NCI-H128 (cell line): Measurements from ENCODE around the gene CHRNA4.
"Not testable (repeated sequence)": the region's sequence is repeated elsewhere in the genome, so short reads cannot be mapped to it uniquely, and the experiment has no call there.

ENCODE experiments used
- DNase-seq: peaks from one replicate; lab custom pipeline; 2025; ENCODE audit not compliant: unreplicated experiment; lab: John Stamatoyannopoulos, UW

The CHRNA4 gene

DNA sequence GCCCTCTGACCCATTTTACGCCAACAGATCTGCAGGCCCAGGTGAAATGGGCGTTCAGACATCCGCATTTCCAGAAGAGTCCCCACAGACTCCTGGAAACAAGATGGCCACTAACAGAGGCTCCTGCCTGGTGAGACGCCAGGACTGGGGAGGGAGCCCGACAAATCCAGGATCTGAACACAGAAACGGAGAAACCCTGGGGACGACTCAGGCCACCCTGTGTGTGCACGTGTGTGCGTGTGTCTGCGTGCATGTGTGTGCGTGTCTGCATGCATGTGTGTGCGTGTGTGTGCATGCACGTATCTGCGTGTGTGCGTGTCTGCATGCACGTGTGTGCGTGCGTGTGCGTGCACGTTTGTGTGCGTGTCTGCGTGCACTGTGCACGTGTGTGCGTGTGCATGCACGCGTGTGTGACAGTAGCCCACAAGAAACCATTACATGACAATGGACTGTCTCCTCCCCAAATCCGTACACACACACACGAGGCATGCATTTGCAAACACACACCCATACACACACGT lies 24.9 kb downstream of the CHRNA4 start:
- DNase-seq: no peak

DNA sequence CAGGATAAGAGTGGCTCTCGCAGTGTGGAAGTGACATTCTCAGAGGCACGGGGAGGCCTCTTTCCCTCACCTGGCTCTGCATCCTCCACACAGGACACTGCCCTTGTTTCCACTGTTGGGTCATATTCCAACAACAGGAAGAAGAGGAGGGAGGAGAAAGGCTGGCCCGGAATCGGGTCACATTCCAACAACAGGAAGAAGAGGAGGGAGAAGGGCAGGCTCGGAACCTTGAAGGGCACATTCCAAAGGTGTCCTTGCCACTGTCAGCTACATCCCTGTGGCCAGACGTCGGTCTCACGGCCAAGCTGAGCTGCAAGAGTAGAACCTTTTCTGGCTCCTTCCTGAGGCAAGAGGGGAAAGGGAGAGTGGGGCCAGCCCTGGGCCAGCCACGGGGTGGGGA lies 25.4 kb downstream of the CHRNA4 start:
- DNase-seq: no peak

GRCh38 chr20:63335060-63335459 lies 26.1 kb downstream of the CHRNA4 start:
- not testable (repeated sequence) for DNase-seq

GRCh38 chr20:63334356-63334755 lies 26.8 kb downstream of the CHRNA4 start:
- DNase-seq: no peak

DNA sequence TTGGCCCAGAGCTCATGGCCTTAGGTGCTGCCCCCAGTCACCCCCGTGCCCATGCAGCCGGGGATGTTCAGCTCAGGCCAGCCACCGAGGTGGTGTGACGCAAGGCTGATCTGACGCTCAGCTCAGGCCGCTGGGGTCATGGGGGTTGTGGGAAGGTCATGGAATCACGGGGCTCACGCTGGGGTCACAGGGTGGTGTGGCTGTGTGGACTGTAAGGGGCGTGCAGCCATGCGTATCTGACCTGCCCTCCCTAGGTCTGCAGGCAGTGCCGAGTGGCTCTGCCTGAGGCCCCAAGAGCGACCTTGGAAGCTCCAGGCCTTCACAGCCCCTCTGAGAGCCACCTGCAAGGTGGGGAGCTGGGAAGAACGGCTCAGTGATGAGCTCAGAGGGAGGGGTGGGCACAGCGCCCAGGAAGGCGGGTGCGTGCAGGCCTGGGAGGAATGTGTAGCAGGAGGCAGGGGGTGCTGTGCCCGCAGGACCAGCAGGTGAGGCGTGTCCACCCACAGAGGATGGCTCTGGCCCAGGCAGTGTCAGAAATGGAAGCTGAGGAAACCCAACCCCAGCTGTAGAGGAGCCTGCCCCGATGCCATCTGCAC lies 27.8 kb downstream of the CHRNA4 start:
- no peak for DNase-seq

- no peak for DNase-seq
Observed at GRCh38 chr20:63332488-63333240, 28.5 kb downstream of the CHRNA4 start.

- no peak for DNase-seq
Observed at GRCh38 chr20:63331741-63332400, 29.3 kb downstream of the CHRNA4 start.

DNA sequence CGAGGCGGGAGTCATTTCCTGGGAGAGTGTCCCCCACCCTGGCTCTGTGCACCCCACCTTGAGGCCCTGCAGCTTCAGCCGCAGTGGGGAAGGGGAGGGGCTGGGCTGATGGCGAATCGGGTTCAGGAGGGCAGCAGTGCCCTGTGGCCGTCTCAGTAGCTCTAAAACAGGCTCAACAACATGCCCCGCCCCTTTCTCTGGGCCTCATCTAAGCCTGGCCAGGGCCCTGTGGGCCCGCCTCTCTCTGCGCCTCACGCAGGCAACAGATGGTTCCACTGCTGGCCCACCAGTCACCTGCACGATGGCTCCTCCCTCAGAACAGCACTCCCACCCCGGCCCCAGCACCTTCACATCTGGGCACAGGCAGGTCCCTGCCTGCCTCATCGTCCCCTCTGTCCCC lies 30.2 kb downstream of the CHRNA4 start:
- no peak for DNase-seq

DNA sequence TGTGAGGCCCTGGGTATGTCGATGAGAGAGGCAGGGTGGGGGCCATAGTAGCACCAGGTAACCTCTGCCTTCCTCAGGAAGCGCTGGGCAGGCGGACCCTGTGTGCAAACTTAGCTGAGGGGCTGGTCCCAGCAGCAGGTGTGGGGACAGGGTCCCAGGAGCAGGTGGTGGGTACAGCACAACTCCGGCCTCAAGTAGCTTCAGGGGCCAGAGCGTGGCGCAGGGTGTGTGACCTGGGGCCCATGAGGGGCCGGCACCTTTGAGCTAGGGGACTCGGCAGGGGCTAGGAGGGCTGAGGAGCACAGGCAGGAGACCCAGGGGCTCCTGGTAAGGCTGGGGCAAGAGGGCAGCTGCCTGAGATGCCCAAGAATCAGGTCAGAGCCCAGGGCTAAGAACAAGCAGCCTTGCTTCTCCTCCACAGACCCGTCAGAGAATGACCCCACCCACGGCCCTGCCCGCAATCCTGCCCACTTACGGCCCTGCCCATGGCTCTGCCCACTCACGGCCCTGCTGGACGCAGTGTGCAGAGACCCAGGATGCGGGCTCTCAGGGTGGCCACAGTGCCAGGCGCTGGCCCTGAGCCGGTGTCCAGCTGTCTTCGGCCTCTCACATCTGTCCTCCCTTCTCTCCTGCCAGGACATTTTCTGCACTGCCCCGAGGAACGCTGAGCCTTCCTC lies 30.9 kb downstream of the CHRNA4 start:
- DNase-seq: no peak

DNA sequence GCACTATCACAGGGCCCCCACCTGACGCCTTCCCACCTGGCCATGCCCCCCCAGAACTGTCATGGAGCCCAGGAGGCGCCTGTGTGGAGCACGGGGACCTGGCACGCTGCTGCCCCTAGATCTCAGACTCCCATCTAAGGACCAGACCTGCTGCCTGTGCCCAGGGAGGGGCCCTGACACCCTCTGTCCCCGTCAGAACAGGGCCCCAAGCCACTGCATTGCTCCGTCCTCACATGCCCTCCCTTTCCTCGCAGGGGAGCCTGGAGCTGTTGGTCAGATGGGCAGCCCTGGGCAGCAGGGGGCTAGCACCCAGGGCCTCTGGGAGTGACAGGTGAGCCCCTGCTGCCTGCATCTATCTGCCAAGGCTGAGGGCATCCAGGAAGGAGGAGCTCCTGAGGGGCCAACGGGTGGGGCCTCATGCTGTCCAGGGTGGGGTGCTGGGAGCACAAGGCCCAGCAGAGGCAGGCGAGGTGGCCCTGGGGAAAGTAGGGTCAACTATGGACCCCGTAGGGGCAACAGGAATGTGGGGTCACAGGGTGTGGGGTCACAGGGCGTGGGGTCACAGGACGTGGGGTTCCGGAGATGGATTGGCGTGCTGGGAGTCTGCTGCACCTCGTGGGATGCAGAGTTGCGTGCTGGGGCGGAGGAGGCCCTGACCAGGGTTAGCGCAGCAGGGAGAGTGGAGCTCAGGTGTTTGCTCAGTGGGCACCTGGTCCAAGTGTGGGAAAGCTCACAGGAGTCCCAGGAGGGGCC lies 31.6 kb downstream of the CHRNA4 start:
- DNase-seq: no peak

GRCh38 chr20:63328718-63329275 lies 32.4 kb downstream of the CHRNA4 start:
- no peak for DNase-seq

DNA sequence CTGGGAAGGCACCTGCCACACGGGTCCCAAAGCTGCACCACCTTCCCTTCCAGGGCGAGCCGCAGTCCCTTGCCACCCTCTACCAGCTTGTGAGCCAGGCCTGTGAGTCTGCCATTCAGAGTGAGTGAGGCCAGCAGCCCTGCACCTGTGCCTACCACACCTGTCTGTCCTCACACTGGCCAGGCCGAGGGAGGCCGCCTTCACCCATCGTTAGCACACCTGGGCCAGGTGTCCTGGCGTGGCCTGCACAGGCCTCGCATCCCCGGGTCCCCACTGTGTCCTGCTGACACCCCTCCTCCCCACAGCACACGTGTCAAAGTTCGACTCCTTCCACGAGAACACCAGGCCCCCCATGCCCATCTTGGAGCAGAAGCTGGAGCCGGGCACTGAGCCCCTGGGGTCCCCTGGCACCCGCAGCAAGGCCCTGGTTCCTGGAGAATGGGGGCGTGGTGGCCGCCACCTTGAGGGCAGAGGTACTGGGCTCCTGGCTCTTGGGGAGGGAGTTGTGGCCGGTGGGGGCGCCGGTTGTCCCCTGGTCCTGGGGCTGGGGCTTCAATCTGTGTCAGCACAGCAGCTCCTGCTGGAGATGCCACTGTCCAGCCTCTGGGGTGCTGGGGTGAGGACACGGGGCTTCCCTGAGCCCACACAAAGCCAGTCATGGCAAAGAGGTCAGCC lies 33.0 kb downstream of the CHRNA4 start:
- no peak for DNase-seq

- DNase-seq: no peak
Observed at GRCh38 chr20:63327231-63327745, 33.9 kb downstream of the CHRNA4 start.

DNA sequence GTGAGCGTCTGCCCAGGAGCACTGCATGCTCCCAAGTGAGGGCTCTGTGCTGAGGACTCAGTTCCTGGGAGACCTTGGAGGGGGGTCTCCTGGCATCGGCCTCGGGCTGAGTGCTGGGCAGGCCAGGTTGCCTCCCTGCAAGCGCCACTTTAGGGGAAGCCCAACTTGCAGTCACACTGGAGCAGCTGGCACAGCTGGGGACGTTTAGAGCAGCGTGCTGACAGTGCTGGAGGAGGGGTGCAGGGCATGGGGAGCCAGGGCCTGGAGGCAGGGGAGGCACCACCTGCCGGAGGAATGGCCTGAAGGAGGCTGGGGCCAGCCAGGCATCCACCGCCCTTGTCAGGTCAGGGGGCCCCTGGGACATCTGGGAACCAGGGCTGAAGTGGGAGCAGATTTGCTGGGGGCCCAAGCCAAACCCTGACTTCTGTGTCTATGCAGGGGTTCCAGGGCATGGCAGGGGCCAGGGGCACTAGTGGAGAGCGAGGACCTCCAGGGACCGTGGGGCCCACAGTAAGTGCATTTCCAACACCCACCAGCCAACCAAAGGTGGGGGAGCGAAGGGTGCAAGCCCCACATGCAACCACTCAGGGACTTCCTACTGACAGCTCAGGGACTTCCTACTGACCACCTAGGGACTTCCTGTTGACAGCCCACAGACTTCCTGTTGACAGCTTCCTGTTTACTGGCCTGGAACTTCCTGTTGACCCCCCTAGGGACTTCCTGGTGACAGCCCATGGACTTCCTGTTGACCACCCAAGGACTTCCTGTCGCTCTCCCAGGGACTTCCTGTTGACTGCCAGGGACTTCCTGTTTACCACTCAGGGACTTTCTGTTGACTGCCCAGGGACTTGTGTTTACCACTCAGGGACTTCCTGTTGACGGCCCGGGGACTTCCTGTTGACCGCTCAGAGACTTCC lies 34.6 kb downstream of the CHRNA4 start:
- no peak for DNase-seq

- no peak for DNase-seq
Observed at GRCh38 chr20:63325554-63326313, 35.4 kb downstream of the CHRNA4 start.

DNA sequence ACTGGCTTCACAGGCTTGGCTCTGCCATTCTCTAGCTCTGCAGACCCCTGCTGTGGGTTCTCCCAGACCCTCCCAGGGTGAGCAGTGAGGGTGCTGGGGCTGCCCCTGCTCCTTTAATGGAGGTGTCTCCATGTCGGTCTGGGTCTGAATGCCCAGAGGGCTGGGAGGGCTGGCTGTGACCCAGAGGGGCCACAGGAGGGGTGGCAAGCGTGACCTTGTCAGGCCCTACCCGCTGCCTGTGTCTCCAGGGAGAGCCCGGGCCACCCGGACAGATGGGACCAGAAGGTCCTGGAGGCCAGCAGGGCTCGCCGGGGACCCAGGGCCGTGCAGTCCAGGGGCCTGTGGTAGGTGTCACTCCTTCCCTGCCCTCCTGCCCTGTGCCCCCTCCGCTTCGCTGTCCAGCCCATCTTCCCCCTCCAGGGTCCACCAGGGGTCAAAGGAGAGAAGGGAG lies 36.1 kb downstream of the CHRNA4 start:
- no peak for DNase-seq

DNA sequence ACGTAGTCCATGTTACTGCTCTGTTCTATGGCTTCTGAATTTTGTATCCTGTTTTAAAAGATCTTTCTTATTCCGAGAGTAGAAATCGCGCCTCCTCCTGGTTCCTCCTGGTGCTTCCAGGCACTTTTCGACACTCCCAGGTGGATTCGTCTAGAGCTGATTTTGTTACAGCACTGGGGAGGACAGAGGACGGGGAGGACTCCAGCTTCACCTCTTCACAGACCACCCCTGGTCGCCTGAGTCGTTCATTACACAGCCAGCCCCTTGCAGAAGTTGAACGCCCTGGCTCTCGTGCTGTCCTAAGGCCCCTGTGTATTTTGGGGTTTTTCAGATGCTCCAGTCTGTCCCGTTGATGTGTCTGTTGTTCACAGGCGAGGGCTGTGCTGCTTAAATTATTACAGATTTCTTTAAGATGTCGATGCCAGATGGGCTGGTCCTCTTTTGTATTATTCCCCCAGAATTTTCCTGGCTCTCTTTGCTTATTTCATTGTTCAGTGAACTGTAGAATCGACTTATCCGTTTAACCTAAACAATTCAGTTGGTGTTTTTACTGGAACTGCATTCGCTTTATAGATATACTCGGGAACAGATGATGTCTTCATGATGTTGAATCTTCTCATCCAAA lies 37.7 kb downstream of the CHRNA4 start:
- no peak for DNase-seq

DNA sequence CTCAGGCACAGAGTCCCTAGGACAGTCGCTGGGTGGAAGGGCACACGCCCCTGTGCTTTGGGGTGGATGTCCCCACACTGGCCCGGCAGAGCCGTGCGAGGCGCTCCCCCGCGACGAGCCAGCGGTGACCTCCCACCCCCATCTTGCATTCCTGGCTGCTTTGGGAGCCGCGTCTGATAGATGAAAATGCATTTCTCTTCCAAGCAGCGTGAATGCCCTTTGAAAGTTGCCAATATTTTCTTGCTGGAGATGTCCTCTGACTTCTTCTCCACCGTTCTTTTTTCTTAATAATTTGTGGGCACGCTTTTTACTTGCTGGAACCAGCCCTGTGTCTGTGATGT lies 38.2 kb downstream of the CHRNA4 start:
- no peak for DNase-seq
